ENCODE measurements around the gene TCHP. TPM values are rescaled to one million over a fixed set of nuclear protein-coding genes. Genes with fewer than 3 reads are reported as not detected.
"Not testable (repeated sequence)": the region's sequence is repeated elsewhere in the genome, so short reads cannot be mapped to it uniquely, and the experiment has no call there.

TCHP gene
- total RNA-seq, 2 experiments from 2014 or later, result 38.4 to 40.1 TPM

GRCh38 chr12:109883461-109883860 lies 16.6 kb upstream of the TCHP start:
- Mint-ChIP-seq H3K27me3 (no peaks in the 10 kb centered on the region), H3K36me3 (peaks cover 2% of the 10 kb centered on the region), H3K9me3 (ENCODE audit: low read depth) (no peaks in the 10 kb centered on the region), H3K4me3 (no peak overlapping the region), H3K27ac (no peak overlapping the region), H3K4me1 (peaks cover 39% of the 10 kb centered on the region)
- CTCF ChIA-PET, result interaction anchor here (1.3 to 3.4 kb wide), 2 partner anchors 31 to 38 kb away, joined by 4 to 11 read pairs; no protein-coding TSS in a partner anchor
- ATAC-seq, result no peak
- no peak for DNase-seq

GRCh38 chr12:109885616-109886015 lies 14.5 kb upstream of the TCHP start:
- no peaks in the 10 kb centered on the region for H3K27me3 Mint-ChIP-seq
- peaks cover 37% of the 10 kb centered on the region for H3K4me1 Mint-ChIP-seq
- ATAC-seq (no peak), DNase-seq (no peak)
- H3K4me3 Mint-ChIP-seq, result no peak overlapping the region
- H3K36me3 Mint-ChIP-seq, result peaks cover 2% of the 10 kb centered on the region
- H3K27ac Mint-ChIP-seq, result no peak overlapping the region
- no peaks in the 10 kb centered on the region for H3K9me3 Mint-ChIP-seq (ENCODE audit: low read depth)
- CTCF ChIA-PET, result interaction anchor here (1.6 to 3.4 kb wide), 3 partner anchors 15 to 80 kb away, joined by 6 to 11 read pairs (median 6); partner anchors contain the start of gene TCHP

DNA sequence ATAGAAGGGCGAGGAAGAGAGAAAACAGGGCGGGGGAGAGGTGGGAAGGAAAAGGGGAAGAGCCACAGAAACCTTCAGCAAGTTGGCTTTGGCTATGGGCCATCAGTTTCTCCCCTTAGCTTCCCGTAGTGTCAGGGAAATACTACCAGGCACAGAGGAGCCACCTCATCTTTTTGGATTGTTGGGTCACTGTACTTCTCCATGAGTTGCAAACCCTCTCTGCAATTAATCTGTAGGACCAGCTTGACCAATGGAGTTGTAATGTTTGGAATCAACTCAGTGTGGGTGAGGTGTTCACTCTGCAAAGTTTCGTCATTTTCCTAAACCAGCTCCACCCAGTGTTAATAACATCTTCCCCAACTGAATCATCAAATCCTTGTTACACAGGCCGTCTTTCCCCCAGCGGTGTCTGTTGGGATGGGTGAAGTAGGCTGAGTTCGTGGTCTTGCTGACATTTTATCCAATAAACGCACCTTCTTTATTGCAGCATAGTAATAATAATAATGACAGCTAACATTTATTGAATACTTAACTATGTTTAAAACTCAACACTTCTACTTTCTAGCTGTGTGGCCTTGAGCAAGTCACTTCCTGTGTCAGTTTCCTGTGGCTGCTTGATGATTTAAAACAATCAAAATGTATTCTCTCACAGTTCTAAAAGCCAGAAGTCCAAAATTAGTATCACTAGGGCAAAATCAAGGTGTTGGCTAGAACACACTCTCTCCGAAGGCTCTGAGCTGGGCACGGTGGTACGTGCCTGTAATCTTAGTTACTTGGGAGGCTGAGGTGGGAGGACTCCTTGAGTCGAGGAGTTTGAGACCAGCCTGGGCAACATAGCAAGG lies 11.7 kb upstream of the TCHP start:
- peak; percentile 79 for ATAC-seq
- Mint-ChIP-seq H3K4me3 (peak overlapping the region; percentile 46), H3K4me1 (peaks cover 43% of the 10 kb centered on the region), H3K27me3 (no peaks in the 10 kb centered on the region), H3K27ac (peak overlapping the region; percentile 99), H3K36me3 (peaks cover 2% of the 10 kb centered on the region), H3K9me3 (ENCODE audit: low read depth) (no peaks in the 10 kb centered on the region)
- DNase-seq, result peak; percentile 62
- CTCF ChIA-PET, result interaction anchor here (0.7 to 3.0 kb wide), 11 partner anchors 9 to 613 kb away, joined by 3 to 21 read pairs (median 4); partner anchors contain the start of gene TCHP

DNA sequence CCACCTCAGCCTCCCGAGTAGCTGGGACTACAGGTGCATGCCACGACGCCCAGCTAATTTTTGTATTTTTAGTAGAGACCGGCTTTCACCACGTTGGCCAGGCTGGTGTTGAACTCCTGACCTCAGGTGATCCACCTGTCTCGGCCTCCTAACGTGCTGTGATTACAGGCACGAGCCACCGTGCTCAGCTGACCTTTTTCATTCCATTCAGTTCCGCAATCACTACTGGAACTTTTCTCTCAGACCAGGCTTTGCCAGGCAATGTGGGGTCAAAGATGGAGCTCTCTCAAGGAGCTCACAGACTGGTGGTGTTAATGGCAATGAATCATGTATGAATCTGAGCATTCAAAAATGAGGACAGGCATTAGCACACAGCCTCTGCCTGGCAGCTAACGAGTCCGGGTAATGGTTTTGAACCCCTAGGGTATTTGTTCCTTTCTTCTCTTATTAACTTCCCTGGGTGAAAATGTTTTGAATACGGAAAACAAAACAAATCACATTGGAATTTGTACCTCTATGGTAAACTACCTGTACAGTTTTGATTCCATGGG lies 9.4 kb upstream of the TCHP start:
- Mint-ChIP-seq H3K27ac (peak overlapping the region; percentile 49), H3K4me1 (peaks cover 45% of the 10 kb centered on the region), H3K4me3 (no peak overlapping the region), H3K27me3 (no peaks in the 10 kb centered on the region), H3K36me3 (peaks cover 2% of the 10 kb centered on the region), H3K9me3 (ENCODE audit: low read depth) (no peaks in the 10 kb centered on the region)
- ATAC-seq (no peak), DNase-seq (no peak)
- CTCF ChIA-PET, result no interaction called here

GRCh38 chr12:109891731-109892130 lies 8.3 kb upstream of the TCHP start:
- H3K27ac Mint-ChIP-seq; H3K27me3 Mint-ChIP-seq; H3K36me3 Mint-ChIP-seq; DNase-seq; ATAC-seq; H3K4me3 Mint-ChIP-seq; H3K9me3 Mint-ChIP-seq (ENCODE audit: low read depth): not testable (repeated sequence)
- peaks cover 45% of the 10 kb centered on the region for H3K4me1 Mint-ChIP-seq
- CTCF ChIA-PET, result interaction anchor here (1.0 kb wide), 1 partner anchor 9 kb away, joined by 3 read pairs; the partner anchor contains the start of gene TCHP

GRCh38 chr12:109892165-109892715 lies 7.8 kb upstream of the TCHP start:
- H3K4me1 Mint-ChIP-seq, result peaks cover 45% of the 10 kb centered on the region
- CTCF ChIA-PET, result interaction anchor here (1.0 to 1.4 kb wide), 4 partner anchors 8 to 122 kb away, joined by 3 to 4 read pairs (median 3); partner anchors contain the start of gene TCHP
- peak overlapping the region; percentile 68 for H3K27ac Mint-ChIP-seq

DNA sequence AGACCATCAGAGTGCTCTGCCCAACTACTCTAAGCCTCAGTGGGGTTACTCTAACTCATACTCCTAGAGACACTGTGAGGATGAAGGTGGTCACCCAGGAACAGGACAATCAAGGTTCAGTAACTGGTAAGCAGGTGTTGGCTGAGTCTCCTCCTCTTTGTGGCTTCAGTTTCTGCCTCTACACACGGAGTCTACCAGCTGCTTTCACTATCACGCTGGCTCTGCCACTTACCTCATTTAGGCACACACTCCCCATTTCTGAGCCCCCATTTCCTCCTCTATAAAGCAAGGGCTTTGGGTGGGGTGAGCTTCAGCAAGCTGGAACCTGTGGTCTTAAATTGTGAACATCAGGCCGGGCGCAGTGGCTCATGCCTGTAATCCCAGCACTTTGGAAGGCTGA lies 7.3 kb upstream of the TCHP start:
- peak; percentile 71 for DNase-seq
- peak overlapping the region; percentile 68 for H3K27ac Mint-ChIP-seq
- no peak overlapping the region for H3K4me3 Mint-ChIP-seq
- peaks cover 41% of the 10 kb centered on the region for H3K4me1 Mint-ChIP-seq
- CTCF ChIA-PET, result interaction anchor here (1.0 to 1.4 kb wide), 3 partner anchors 40 to 121 kb away, joined by 3 to 4 read pairs (median 3); no protein-coding TSS in a partner anchor
- no peaks in the 10 kb centered on the region for H3K9me3 Mint-ChIP-seq (ENCODE audit: low read depth)
- peak; percentile 73 for ATAC-seq
- no peaks in the 10 kb centered on the region for H3K36me3 Mint-ChIP-seq
- no peaks in the 10 kb centered on the region for H3K27me3 Mint-ChIP-seq

More at GRCh38 chr12:109892165-109892715, 7.8 kb upstream of the TCHP start:
- Mint-ChIP-seq H3K4me3 (no peak overlapping the region), H3K27me3 (no peaks in the 10 kb centered on the region), H3K9me3 (ENCODE audit: low read depth) (no peaks in the 10 kb centered on the region), H3K36me3 (peaks cover 2% of the 10 kb centered on the region)
- no peak for ATAC-seq
- no peak for DNase-seq

- CTCF ChIA-PET, result interaction anchor here (0.7 to 1.4 kb wide), 5 partner anchors 9 to 120 kb away, joined by 3 to 4 read pairs (median 3); partner anchors contain the start of gene GIT2
- Mint-ChIP-seq H3K4me1 (peaks cover 34% of the 10 kb centered on the region), H3K27ac (peak overlapping the region; percentile 68), H3K36me3 (no peaks in the 10 kb centered on the region), H3K4me3 (no peak overlapping the region), H3K27me3 (no peaks in the 10 kb centered on the region), H3K9me3 (ENCODE audit: low read depth) (no peaks in the 10 kb centered on the region)
- no peak for DNase-seq
- no peak for ATAC-seq
Observed at GRCh38 chr12:109893261-109893995, 6.6 kb upstream of the TCHP start.

- no peak overlapping the region for H3K4me3 Mint-ChIP-seq
- no peaks in the 10 kb centered on the region for H3K9me3 Mint-ChIP-seq (ENCODE audit: low read depth)
- H3K36me3 Mint-ChIP-seq, result no peaks in the 10 kb centered on the region
- CTCF ChIA-PET, result interaction anchor here (1.2 kb wide), 1 partner anchor 41 kb away, joined by 5 read pairs; no protein-coding TSS in a partner anchor
- DNase-seq (no peak), ATAC-seq (no peak)
- H3K27ac Mint-ChIP-seq, result no peak overlapping the region
- no peaks in the 10 kb centered on the region for H3K27me3 Mint-ChIP-seq
- peaks cover 29% of the 10 kb centered on the region for H3K4me1 Mint-ChIP-seq
Observed at GRCh38 chr12:109894939-109895338, 5.1 kb upstream of the TCHP start.

DNA sequence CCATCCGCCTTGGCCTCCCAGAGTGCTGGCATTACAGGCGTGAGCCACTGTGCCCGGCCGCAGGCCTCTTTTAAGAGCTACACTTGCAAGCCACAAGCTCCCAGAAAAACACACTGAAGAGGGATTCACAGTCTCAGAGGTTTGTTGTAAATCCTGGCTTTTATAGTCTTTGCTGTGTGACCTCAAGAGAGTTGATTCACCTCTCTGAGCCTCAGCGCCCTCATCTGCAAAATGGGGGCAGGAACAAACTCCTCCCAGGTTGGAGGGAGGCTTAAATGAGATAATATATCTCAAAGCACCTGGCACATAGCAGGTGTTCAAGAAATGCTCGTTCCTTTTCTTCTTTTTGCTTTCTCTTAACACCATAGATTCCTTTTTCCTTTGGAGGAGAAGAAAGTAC lies 3.9 kb upstream of the TCHP start:
- Mint-ChIP-seq H3K27ac (no peak overlapping the region), H3K4me1 (peaks cover 34% of the 10 kb centered on the region), H3K9me3 (ENCODE audit: low read depth) (no peaks in the 10 kb centered on the region), H3K36me3 (peaks cover 2% of the 10 kb centered on the region), H3K4me3 (no peak overlapping the region), H3K27me3 (no peaks in the 10 kb centered on the region)
- DNase-seq (no peak), ATAC-seq (no peak)
- CTCF ChIA-PET, result interaction anchor here (1.2 kb wide), 1 partner anchor 43 kb away, joined by 5 read pairs; no protein-coding TSS in a partner anchor

DNA sequence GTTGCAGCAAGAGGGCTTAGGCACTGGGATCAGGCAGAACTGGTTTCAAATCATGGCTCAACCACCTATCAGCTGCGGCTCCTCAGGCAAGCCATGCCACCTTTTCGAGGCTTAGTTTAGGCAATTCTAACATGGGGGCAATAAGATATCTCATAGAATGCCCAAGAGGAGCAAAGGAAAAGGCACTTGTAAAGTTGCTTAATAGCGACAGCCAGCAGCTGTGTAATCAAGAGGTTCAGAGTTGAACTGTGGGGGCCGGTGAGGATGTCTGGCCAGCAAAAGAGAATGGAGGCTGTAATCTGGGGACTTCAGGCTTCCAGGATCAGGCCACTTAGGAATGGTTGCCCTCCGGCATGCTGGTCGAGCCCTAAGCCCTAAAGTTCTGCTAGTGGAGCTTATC lies 3.0 kb upstream of the TCHP start:
- no peak overlapping the region for H3K27ac Mint-ChIP-seq
- no peaks in the 10 kb centered on the region for H3K27me3 Mint-ChIP-seq
- peaks cover 41% of the 10 kb centered on the region for H3K4me1 Mint-ChIP-seq
- CTCF ChIA-PET, result no interaction called here
- no peak overlapping the region for H3K4me3 Mint-ChIP-seq
- H3K36me3 Mint-ChIP-seq, result peaks cover 2% of the 10 kb centered on the region
- no peaks in the 10 kb centered on the region for H3K9me3 Mint-ChIP-seq (ENCODE audit: low read depth)
- no peak for DNase-seq
- ATAC-seq, result no peak

- CTCF ChIA-PET, result interaction anchor here (0.6 to 3.4 kb wide), 3 partner anchors 45 to 1267 kb away, joined by 3 to 16 read pairs (median 6); no protein-coding TSS in a partner anchor
- H3K4me1 Mint-ChIP-seq, result peaks cover 27% of the 10 kb centered on the region
- H3K27me3 Mint-ChIP-seq; H3K9me3 Mint-ChIP-seq (ENCODE audit: low read depth); ATAC-seq; DNase-seq: not testable (repeated sequence)
- H3K36me3 Mint-ChIP-seq, result peaks cover 13% of the 10 kb centered on the region
- peak overlapping the region; percentile 95 for H3K27ac Mint-ChIP-seq
- H3K4me3 Mint-ChIP-seq, result peak overlapping the region; percentile 80
Observed at GRCh38 chr12:109899345-109899744, 729 bp upstream of the TCHP start.

Measured in activated CD8-positive, alpha-beta memory T cell treated with anti-CD3 and anti-CD28 coated beads, Interleukin-2, amount 10 ng/mL, durations not matched to agents 7 days and 5 days (primary cell).